DOHH2 (cell line): ENCODE results near the gene GPX5.

ENCODE experiments used
- EZH2phosphoT487 ChIP-seq: fragments of 200-600 bp; sonication (generic); IDR thresholded peaks from 2 replicates; pipeline ENCODE4 v1.6.1; 2017; ENCODE audit warnings: borderline replicate concordance, mild to moderate bottlenecking, antibody characterized with exemption, low read length, moderate library complexity, mixed read lengths
- TF ChIP-seq, protein P1 (sequence below): fragments of 200-600 bp; sonication (generic); IDR thresholded peaks from one replicate; pipeline ENCODE4 v1.5.1; 2014; ENCODE audit warnings: antibody characterized with exemption, mild to moderate bottlenecking, low read depth, low read length; ENCODE audit not compliant: poor library complexity, severe bottlenecking

DNA sequence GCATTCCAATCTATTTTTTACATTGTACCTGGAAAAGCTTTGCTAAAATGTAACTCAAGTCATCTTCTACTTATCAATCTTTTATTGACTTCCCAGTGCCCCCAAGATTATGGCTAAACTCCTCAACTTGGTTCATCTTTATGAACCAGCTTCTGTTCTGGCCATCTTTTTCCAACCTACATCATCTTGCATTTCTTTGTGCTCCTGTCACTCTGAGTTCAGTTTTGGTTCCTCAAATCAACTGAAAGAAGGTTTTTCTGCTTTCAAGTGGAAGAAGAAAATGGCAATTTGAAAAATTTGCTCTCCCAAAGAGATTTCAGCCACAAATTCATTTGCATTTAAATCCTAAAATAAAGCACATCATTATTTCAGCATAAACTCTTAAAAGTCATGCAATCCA, 41.8 kb downstream of the GPX5 start:
- TF ChIP-seq, protein P1, sequence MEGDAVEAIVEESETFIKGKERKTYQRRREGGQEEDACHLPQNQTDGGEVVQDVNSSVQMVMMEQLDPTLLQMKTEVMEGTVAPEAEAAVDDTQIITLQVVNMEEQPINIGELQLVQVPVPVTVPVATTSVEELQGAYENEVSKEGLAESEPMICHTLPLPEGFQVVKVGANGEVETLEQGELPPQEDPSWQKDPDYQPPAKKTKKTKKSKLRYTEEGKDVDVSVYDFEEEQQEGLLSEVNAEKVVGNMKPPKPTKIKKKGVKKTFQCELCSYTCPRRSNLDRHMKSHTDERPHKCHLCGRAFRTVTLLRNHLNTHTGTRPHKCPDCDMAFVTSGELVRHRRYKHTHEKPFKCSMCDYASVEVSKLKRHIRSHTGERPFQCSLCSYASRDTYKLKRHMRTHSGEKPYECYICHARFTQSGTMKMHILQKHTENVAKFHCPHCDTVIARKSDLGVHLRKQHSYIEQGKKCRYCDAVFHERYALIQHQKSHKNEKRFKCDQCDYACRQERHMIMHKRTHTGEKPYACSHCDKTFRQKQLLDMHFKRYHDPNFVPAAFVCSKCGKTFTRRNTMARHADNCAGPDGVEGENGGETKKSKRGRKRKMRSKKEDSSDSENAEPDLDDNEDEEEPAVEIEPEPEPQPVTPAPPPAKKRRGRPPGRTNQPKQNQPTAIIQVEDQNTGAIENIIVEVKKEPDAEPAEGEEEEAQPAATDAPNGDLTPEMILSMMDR = no peak
- TF ChIP-seq EZH2phosphoT487 = no peak
